WTC11 (cell line): ENCODE data around the gene SEMA3F. TPM values are rescaled to one million over a fixed set of nuclear protein-coding genes. Genes with fewer than 3 reads are reported as not detected.
A peak's percentile ranks its signal among the peaks of the same experiment; 100 is the strongest.

Experiments
- ATAC-seq: fragments of 200-7000 bp; cut with Tn5 transposase; 2 replicates; pipeline ENCODE4 v1.10.0; 2021; ENCODE audit warnings: mild to moderate bottlenecking, moderate library complexity
- CTCF ChIA-PET: fragments of 300-600 bp; sonication (Branson Sonifier 250); formaldehyde crosslinking; loops from one replicate; lab custom pipeline; 2021; ENCODE audit warnings: antibody characterized with exemption; lab: Charles Lee
- POLR2A ChIA-PET: fragments of 350-600 bp; sonication (Branson Sonifier 250); formaldehyde crosslinking; loops from one replicate; lab custom pipeline; 2021; ENCODE audit warnings: antibody characterized with exemption; lab: Charles Lee
- DNase-seq: peaks from one replicate; pipeline ENCODE4 v3.0.0; 2021; ENCODE audit warnings: low spot score
- H3K27ac Mint-ChIP-seq: 2 replicates; pipeline ENCODE4 v1.8.0; 2021; ENCODE audit warnings: mixed read lengths
- H3K27me3 Mint-ChIP-seq: 2 replicates; pipeline ENCODE4 v1.8.0; 2021; ENCODE audit warnings: low read depth, mild to moderate bottlenecking, moderate library complexity, mixed read lengths
- H3K36me3 Mint-ChIP-seq: 2 replicates; pipeline ENCODE4 v1.8.0; 2021; ENCODE audit warnings: mixed read lengths
- H3K4me1 Mint-ChIP-seq: 2 replicates; pipeline ENCODE4 v1.8.0; 2022; ENCODE audit warnings: mixed read lengths
- H3K4me3 Mint-ChIP-seq: 2 replicates; pipeline ENCODE4 v1.8.0; 2021; ENCODE audit warnings: mild to moderate bottlenecking, moderate library complexity, mixed read lengths
- H3K9me3 Mint-ChIP-seq: 2 replicates; pipeline ENCODE4 v1.8.0; 2021; ENCODE audit warnings: mixed read lengths
- ATF1 ChIP-seq: sonication (generic); formaldehyde crosslinking; IDR thresholded peaks from 2 replicates; pipeline ENCODE4 v1.8.1; 2023; ENCODE audit warnings: mild to moderate bottlenecking, moderate library complexity, missing genetic modification reagents
- ESRRA ChIP-seq: sonication (generic); formaldehyde crosslinking; IDR thresholded peaks from 2 replicates; pipeline ENCODE4 v1.8.1; 2022; ENCODE audit warnings: mild to moderate bottlenecking, missing genetic modification reagents, borderline replicate concordance
- FOXK1 ChIP-seq: sonication (generic); formaldehyde crosslinking; IDR thresholded peaks from 2 replicates; pipeline ENCODE4 v1.8.0; 2022; ENCODE audit warnings: mild to moderate bottlenecking, moderate library complexity, missing genetic modification reagents
- GABPB1 ChIP-seq: sonication (generic); formaldehyde crosslinking; IDR thresholded peaks from 2 replicates; pipeline ENCODE4 v1.8.1; 2023; ENCODE audit warnings: mild to moderate bottlenecking, missing genetic modification reagents
- HMGA2 ChIP-seq: fragments of 250-450 bp; sonication (Bioruptor Pico); IDR thresholded peaks from 2 replicates; pipeline ENCODE4 v1.4.0; 2021; ENCODE audit warnings: mild to moderate bottlenecking, moderate library complexity
- MYBL2 ChIP-seq: sonication (generic); formaldehyde crosslinking; IDR thresholded peaks from 2 replicates; pipeline ENCODE4 v1.8.1; 2023; ENCODE audit warnings: mild to moderate bottlenecking, moderate library complexity, missing genetic modification reagents
- NFATC4 ChIP-seq: fragments of 250-450 bp; sonication (Bioruptor Pico); IDR thresholded peaks from 2 replicates; pipeline ENCODE4 v1.9.0; 2021; ENCODE audit warnings: mild to moderate bottlenecking
- SMAD4 ChIP-seq: sonication (generic); formaldehyde crosslinking; IDR thresholded peaks from 2 replicates; pipeline ENCODE4 v1.8.0; 2022; ENCODE audit warnings: mild to moderate bottlenecking, missing genetic modification reagents
- SOX15 ChIP-seq: fragments of 250-450 bp; sonication (Bioruptor Pico); IDR thresholded peaks from 2 replicates; pipeline ENCODE4 v1.9.0; 2021; ENCODE audit warnings: mild to moderate bottlenecking
- ZNF121 ChIP-seq: sonication (generic); formaldehyde crosslinking; IDR thresholded peaks from 2 replicates; pipeline ENCODE4 v1.8.0; 2023; ENCODE audit warnings: missing genetic modification reagents
- ZNF219 ChIP-seq: sonication (generic); formaldehyde crosslinking; IDR thresholded peaks from 2 replicates; pipeline ENCODE4 v1.8.0; 2023; ENCODE audit warnings: missing genetic modification reagents, mild to moderate bottlenecking, borderline replicate concordance
- ZNF317 ChIP-seq: sonication (generic); formaldehyde crosslinking; IDR thresholded peaks from 2 replicates; pipeline ENCODE4 v1.8.1; 2023; ENCODE audit warnings: low read depth, mild to moderate bottlenecking, moderate library complexity, missing genetic modification reagents, borderline replicate concordance
- ZNF396 ChIP-seq: fragments of 250-450 bp; sonication (Bioruptor Pico); IDR thresholded peaks from 2 replicates; pipeline ENCODE4 v1.8.0; 2021; ENCODE audit warnings: mild to moderate bottlenecking, moderate library complexity, borderline replicate concordance
- ZNF671 ChIP-seq: fragments of 250-450 bp; sonication (Bioruptor Pico); IDR thresholded peaks from 2 replicates; pipeline ENCODE4 v1.8.0; 2021; ENCODE audit warnings: mild to moderate bottlenecking
- total RNA-seq: library from RNA; stranded (reverse); gene quantifications from 3 replicates; pipeline ENCODE4 v1.2.3, GENCODE V29; 2021
- TF ChIP-seq, protein P1 (sequence below): sonication (generic); formaldehyde crosslinking; IDR thresholded peaks from 2 replicates; pipeline ENCODE4 v1.8.1; 2023; ENCODE audit warnings: mild to moderate bottlenecking, missing genetic modification reagents, moderate library complexity
- TF ChIP-seq, protein P2 (sequence below): sonication (generic); formaldehyde crosslinking; IDR thresholded peaks from 2 replicates; pipeline ENCODE4 v1.8.0; 2023; ENCODE audit warnings: mild to moderate bottlenecking, missing genetic modification reagents
- TF ChIP-seq, protein P3 (sequence below): sonication (generic); formaldehyde crosslinking; conservative IDR thresholded peaks from 2 replicates; pipeline ENCODE4 v1.8.1; 2022; ENCODE audit warnings: mild to moderate bottlenecking, missing genetic modification reagents
- TF ChIP-seq, protein P4 (sequence below): sonication (generic); formaldehyde crosslinking; IDR thresholded peaks from 2 replicates; pipeline ENCODE4 v1.8.0; 2022; ENCODE audit warnings: missing genetic modification reagents
- TF ChIP-seq, protein P5 (sequence below): fragments of 250-450 bp; sonication (Bioruptor Pico); conservative IDR thresholded peaks from 2 replicates; pipeline ENCODE4 v1.9.0; 2021; ENCODE audit warnings: mild to moderate bottlenecking

SEMA3F gene
- total RNA-seq, 1 experiment from 2014 or later: 49.0 TPM

DNA sequence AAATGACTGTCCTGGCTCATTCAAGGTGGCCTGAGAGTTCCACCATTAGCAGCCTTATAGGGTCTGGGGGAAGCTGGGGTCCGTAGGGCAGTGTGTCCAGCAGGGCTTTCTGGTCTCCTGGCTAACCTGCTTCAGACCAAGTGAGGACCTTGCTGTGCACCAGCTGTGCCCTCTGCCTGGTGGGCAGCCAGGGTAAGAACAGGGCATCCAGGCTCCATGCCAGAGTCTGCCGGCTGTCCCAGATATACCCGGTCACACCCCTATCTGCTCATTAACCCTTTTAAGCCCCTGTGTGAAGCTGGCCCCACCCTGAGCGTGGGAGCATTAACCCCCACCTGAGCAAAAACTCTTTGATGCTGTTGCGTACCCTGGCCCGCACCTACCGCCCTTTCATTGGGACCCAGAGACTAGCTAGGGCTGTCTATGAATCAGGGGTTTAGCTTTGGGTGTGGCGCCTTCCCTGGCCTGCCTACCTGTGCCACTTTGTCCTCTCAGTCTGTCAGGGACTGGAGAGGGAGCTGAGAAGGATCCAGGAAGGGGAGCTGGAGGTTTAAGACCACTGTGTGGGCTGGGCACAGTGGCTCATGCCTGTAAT is 17.6 kb downstream of the SEMA3F start (continued):
- TF ChIP-seq ZNF317 (CRISPR knock-in tag) (no peak), FOXK1 (CRISPR knock-in tag) (no peak), ZNF396 (no peak), ATF1 (CRISPR knock-in tag) (no peak), GABPB1 (CRISPR knock-in tag) (no peak), SOX15 (no peak), ZNF121 (CRISPR knock-in tag) (no peak)
- TF ChIP-seq, protein P1, sequence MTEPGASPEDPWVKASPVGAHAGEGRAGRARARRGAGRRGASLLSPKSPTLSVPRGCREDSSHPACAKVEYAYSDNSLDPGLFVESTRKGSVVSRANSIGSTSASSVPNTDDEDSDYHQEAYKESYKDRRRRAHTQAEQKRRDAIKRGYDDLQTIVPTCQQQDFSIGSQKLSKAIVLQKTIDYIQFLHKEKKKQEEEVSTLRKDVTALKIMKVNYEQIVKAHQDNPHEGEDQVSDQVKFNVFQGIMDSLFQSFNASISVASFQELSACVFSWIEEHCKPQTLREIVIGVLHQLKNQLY (CRISPR knock-in tag): no peak

DNA sequence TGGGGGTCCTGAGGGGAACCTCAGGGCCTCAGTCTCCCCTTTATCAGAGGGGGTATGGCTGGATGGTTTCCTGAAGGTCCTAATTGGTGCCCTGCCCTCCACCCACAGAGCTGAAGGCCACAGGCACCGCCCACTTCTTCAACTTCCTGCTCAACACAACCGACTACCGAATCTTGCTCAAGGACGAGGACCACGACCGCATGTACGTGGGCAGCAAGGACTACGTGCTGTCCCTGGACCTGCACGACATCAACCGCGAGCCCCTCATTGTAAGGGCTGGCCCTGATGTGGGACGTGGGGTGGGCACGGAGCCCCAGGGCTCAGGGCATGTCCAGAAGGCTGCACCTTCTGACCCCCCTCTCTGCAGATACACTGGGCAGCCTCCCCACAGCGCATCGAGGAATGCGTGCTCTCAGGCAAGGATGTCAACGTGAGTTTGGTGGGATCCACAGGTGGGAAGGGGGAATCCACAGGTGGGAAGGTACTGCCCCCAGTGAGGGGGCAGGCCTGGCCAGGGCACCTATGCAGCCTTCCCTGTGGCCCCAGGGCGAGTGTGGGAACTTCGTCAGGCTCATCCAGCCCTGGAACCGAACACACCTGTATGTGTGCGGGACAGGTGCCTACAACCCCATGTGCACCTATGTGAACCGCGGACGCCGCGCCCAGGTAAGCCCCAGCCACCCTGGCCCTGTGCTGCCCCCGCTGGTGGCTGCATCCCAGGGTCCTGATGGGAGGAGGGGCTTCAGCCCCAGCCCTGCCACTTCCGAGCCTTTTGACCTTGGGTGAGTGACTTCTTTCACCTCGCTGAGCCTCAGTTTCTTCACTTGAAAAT is 18.8 kb downstream of the SEMA3F start:
- Mint-ChIP-seq H3K4me1 (peaks cover 11% of the 10 kb centered on the region), H3K36me3 (peaks cover 27% of the 10 kb centered on the region), H3K27me3 (no peaks in the 10 kb centered on the region)
- POLR2A ChIA-PET: interaction anchor here (1.0 to 1.3 kb wide), 2 partner anchors 9 to 17 kb away, joined by 3 to 6 read pairs; no protein-coding TSS in a partner anchor
- TF ChIP-seq NFATC4 (no peak), ESRRA (peak; percentile 66; the same call in 1 of the 2 replicates)
- TF ChIP-seq, protein P2, sequence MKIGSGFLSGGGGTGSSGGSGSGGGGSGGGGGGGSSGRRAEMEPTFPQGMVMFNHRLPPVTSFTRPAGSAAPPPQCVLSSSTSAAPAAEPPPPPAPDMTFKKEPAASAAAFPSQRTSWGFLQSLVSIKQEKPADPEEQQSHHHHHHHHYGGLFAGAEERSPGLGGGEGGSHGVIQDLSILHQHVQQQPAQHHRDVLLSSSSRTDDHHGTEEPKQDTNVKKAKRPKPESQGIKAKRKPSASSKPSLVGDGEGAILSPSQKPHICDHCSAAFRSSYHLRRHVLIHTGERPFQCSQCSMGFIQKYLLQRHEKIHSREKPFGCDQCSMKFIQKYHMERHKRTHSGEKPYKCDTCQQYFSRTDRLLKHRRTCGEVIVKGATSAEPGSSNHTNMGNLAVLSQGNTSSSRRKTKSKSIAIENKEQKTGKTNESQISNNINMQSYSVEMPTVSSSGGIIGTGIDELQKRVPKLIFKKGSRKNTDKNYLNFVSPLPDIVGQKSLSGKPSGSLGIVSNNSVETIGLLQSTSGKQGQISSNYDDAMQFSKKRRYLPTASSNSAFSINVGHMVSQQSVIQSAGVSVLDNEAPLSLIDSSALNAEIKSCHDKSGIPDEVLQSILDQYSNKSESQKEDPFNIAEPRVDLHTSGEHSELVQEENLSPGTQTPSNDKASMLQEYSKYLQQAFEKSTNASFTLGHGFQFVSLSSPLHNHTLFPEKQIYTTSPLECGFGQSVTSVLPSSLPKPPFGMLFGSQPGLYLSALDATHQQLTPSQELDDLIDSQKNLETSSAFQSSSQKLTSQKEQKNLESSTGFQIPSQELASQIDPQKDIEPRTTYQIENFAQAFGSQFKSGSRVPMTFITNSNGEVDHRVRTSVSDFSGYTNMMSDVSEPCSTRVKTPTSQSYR: no peak
- TF ChIP-seq, protein P3, sequence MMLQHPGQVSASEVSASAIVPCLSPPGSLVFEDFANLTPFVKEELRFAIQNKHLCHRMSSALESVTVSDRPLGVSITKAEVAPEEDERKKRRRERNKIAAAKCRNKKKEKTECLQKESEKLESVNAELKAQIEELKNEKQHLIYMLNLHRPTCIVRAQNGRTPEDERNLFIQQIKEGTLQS (CRISPR knock-in tag): no peak
- TF ChIP-seq, all 79 proteins: peak for 1
- ATAC-seq: peak; percentile 82
- DNase-seq: no peak
- peak overlapping the region; percentile 89; the same call in 1 of the 2 replicates for H3K27ac Mint-ChIP-seq
- CTCF ChIA-PET: interaction anchor here (0.8 to 1.8 kb wide), 3 partner anchors 21 to 51 kb away, joined by 3 to 6 read pairs (median 3); no protein-coding TSS in a partner anchor
- no peak overlapping the region for H3K4me3 Mint-ChIP-seq
- no peaks in the 10 kb centered on the region for H3K9me3 Mint-ChIP-seq

DNA sequence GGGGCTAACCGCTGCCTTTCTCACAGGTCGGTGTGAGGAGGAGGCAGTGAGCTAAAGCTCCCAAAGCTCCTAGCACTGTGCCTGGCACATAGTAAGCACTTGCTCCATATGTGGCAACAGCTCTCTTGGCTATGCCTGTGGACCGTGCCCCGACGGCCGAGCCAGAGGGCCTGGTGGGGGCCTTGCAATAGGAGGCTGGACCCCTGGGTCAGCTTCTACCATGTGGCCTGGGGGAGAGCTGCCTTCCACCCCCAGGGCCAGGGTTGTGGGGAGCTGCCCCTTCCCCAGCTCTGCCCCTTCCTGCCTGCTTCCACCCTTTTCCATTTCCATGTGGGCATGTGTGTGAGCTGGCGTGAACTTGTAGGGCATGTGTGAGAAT is 19.4 kb downstream of the SEMA3F start:
- DNase-seq (no peak), ATAC-seq (no peak)
- POLR2A ChIA-PET: no interaction called here
- TF ChIP-seq ZNF219 (CRISPR knock-in tag) (no peak), SMAD4 (no peak), ZNF671 (no peak), MYBL2 (CRISPR knock-in tag) (no peak), HMGA2 (CRISPR knock-in tag) (no peak)
- TF ChIP-seq, protein P4, sequence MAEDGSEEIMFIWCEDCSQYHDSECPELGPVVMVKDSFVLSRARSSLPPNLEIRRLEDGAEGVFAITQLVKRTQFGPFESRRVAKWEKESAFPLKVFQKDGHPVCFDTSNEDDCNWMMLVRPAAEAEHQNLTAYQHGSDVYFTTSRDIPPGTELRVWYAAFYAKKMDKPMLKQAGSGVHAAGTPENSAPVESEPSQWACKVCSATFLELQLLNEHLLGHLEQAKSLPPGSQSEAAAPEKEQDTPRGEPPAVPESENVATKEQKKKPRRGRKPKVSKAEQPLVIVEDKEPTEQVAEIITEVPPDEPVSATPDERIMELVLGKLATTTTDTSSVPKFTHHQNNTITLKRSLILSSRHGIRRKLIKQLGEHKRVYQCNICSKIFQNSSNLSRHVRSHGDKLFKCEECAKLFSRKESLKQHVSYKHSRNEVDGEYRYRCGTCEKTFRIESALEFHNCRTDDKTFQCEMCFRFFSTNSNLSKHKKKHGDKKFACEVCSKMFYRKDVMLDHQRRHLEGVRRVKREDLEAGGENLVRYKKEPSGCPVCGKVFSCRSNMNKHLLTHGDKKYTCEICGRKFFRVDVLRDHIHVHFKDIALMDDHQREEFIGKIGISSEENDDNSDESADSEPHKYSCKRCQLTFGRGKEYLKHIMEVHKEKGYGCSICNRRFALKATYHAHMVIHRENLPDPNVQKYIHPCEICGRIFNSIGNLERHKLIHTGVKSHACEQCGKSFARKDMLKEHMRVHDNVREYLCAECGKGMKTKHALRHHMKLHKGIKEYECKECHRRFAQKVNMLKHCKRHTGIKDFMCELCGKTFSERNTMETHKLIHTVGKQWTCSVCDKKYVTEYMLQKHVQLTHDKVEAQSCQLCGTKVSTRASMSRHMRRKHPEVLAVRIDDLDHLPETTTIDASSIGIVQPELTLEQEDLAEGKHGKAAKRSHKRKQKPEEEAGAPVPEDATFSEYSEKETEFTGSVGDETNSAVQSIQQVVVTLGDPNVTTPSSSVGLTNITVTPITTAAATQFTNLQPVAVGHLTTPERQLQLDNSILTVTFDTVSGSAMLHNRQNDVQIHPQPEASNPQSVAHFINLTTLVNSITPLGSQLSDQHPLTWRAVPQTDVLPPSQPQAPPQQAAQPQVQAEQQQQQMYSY (CRISPR knock-in tag): no peak
- TF ChIP-seq, protein P5, sequence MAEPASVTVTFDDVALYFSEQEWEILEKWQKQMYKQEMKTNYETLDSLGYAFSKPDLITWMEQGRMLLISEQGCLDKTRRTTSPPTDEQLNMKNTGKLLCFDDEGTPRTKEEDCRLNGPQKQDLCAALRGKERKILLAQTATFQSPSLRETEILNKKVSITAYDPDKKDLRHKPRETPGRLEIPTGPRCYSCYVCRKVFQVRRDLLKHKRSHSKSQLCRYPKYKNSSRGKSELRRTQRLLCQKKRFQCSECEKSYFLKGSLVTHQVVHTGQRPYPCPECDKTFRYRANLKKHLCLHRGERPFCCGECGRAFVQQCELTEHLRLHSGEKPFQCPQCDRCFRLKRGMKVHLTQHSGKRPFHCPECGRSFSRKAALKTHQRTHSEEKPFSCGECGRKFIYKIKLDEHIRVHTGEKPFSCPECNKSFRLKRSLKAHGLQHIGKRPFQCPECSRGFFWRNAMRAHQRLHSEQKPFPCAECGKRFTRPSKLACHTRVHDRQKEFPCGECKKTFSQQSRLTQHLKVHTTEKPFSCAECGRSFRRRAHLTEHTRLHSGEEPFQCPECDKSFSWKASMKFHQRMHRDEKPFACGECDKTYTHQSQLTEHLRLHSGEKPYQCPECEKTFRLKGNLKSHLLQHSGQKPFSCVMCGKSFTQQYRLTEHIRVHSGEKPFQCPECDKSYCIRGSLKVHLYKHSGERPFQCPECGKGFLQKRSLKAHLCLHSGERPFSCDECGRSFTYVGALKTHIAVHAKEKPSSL (CRISPR knock-in tag): no peak
- Mint-ChIP-seq H3K9me3 (no peaks in the 10 kb centered on the region), H3K27ac (no peak overlapping the region), H3K27me3 (no peaks in the 10 kb centered on the region), H3K36me3 (peaks cover 29% of the 10 kb centered on the region), H3K4me1 (peaks cover 11% of the 10 kb centered on the region), H3K4me3 (no peak overlapping the region)
- CTCF ChIA-PET: interaction anchor here (0.6 to 1.8 kb wide), 2 partner anchors 18 to 20 kb away, joined by 3 to 6 read pairs; no protein-coding TSS in a partner anchor
